A673 (cell line): Measurements from ENCODE around the gene FGFR4.

ENCODE experiments used
- EZH2 ChIP-seq: fragments of 200-600 bp; sonication (generic); IDR thresholded peaks from 2 replicates; pipeline ENCODE4 v1.6.1; 2017; ENCODE audit warnings: borderline replicate concordance, low read depth, mild to moderate bottlenecking, mixed read lengths, antibody characterized with exemption, low read length; ENCODE audit not compliant: poor library complexity, severe bottlenecking
- TF ChIP-seq, protein P1 (sequence below): fragments of 300-800, 200-600 bp; sonication (generic); conservative IDR thresholded peaks from 2 replicates; pipeline ENCODE4 v1.5.1; 2017; ENCODE audit warnings: low read depth, mild to moderate bottlenecking, antibody characterized with exemption, low read length, moderate library complexity, mixed read lengths

DNA sequence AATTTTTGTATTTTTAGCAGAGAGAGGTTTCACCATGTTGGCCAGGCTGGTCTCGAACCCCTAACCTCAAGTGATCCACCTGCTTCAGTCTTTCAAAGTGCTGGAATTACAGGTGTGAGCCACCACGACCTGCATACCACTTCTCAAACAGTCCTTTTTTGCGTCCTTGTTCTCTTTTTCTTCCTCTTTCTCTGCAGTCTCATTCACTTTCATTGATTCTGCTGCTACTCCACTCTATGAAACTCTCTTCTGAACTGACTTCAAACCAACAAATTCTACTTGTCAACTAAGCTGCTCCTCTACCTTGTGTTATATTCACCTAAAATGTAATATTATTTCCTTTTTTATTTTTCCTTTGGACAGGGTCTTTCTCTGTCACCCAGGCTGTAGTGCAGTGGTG lies 54.8 kb downstream of the FGFR4 start:
- TF ChIP-seq, protein P1, sequence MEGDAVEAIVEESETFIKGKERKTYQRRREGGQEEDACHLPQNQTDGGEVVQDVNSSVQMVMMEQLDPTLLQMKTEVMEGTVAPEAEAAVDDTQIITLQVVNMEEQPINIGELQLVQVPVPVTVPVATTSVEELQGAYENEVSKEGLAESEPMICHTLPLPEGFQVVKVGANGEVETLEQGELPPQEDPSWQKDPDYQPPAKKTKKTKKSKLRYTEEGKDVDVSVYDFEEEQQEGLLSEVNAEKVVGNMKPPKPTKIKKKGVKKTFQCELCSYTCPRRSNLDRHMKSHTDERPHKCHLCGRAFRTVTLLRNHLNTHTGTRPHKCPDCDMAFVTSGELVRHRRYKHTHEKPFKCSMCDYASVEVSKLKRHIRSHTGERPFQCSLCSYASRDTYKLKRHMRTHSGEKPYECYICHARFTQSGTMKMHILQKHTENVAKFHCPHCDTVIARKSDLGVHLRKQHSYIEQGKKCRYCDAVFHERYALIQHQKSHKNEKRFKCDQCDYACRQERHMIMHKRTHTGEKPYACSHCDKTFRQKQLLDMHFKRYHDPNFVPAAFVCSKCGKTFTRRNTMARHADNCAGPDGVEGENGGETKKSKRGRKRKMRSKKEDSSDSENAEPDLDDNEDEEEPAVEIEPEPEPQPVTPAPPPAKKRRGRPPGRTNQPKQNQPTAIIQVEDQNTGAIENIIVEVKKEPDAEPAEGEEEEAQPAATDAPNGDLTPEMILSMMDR: no peak
- TF ChIP-seq EZH2: no peak
